ENCODE measurements around the gene MAP4K4.

The MAP4K4 gene

DNA sequence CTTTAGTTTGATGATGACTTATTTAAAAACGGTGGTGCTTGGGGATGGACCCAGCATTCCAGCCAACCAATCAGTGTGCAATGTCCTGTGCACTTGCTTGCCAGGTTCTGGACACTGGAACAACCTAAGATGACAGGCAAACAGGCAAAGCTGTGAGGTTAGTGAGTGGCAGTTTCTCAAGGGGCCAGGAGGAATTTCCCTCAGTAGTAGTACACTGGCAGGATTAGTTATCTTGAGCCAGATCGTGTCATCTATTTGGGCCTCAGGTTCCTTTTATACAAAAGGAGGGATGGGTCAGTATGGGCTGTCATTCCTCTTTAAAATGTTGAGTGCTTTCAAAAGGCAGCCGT lies 26.6 kb downstream of the MAP4K4 start:
- DNase-seq = no peak

- DNase-seq = no peak
Measured at GRCh38 chr2:101725038-101725437, 27.5 kb downstream of the MAP4K4 start.

DNA sequence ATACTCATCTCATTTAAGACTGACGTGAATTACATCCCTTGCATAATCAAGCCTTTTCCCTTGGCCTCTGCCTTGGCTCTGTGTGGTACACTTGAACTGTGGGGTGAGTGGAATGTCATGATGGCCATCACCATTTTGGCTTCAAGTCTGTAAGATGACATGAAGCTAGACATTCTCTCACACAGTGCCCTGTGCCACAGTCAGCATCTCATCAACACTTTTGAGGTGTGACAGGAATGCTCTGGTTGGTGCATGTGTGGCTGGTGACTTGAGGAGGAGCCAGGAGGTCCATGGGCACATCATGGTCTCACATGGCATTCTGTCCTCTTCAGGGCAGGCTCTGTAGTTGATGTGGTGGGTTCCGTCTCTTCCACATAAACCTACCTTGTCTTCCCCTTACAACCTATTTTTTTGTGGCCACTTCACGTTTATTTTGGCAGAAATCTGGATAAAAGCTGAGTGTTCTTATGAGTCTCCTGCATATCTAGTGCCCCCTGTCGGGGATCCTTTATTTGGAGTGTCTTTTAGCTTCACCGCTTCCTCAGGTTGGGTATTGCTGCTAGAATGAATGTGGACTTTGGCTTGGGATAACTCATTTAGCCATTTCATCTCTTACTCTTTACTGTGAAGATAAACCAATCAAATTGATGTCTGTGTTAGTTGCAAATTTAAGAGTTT lies 28.1 kb downstream of the MAP4K4 start:
- DNase-seq = no peak

DNA sequence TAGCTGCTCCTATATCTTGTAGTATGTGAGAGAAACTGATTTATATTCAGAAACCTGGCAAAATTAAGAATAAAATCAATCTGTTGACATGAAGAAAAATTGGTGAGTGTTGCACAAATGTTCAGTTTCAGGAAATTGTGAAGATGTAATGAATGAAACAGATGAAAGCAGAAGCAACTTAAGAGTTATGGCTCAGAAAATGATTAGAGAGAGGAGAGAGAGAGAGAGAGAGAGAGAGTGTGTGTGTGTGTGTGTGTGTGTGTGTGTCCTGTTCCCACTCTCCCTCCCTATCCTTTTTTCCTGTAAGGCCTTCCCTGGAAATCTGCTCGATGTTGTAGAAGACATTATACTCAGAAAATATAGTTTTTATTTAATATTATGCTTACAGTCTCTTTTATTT lies 31.4 kb downstream of the MAP4K4 start:
- DNase-seq = no peak

GRCh38 chr2:101729521-101730190 lies 32.1 kb downstream of the MAP4K4 start:
- DNase-seq = no peak

DNA sequence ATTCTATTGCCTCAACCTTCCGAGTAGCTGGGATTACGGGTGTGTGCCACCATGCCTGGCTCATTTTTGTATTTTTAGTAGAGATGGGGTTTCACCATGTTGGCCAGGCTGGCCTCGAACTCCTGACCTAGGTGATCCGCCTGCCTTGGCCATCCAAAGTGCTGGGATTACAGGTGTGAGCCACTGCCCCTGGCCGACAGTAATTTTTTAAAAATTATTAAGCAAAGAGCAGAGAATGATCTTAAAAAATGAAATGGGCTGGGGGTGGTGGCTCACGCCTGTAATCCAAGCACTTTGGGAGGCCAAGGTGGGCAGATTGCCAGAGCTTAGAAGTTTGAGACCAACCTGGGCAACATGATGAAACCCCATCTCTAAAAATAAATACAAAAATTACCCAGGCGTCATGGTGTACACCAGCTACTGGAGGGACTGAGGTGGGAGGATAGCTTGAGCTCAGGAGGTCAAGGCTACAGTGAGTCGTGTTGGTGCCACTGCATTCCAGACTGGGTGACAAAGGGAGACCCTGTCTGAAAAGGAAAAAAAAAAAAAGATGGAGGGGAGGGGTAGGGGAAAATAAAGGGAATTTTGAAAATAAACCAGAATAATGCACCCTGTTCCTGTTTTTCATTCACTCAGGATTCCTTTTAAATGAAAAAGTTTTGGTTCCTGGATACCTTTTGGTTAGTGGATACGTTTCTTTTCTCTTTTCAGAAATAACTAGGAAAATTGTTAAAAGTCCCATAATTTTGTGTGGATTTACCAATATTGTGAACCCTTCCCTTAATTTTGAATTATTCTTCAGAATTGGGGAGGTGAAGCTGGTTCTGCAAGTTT lies 33.9 kb downstream of the MAP4K4 start:
- no peak for DNase-seq

GRCh38 chr2:101732199-101732598 lies 34.7 kb downstream of the MAP4K4 start:
- no peak for DNase-seq

DNA sequence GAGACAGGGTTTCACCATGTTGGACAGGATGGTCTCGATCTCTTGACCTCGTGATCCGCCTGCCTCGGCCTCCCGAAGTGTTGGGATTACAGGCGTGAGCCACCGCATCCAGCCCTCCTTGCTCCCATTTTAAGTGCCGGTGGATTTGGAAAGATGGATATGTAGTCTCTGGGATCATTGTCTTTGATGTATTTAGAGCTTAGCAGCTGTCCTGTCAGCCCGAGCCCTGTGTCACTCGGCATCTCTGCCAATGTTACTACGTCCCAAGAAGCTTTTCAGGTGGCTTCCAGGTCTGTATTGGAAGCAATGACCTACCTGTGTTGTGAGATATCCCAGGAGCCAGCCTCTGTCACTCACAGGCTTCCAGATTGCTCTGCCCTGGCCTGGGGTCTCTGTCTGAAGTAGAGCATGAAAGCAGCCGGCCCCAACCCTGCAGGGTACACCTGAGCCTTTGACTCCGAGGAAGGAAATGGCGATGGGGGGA lies 35.3 kb downstream of the MAP4K4 start:
- no peak for DNase-seq

- DNase-seq = no peak
Measured at GRCh38 chr2:101733257-101733993, 35.9 kb downstream of the MAP4K4 start.

- no peak for DNase-seq
Measured at GRCh38 chr2:101734505-101735165, 37.1 kb downstream of the MAP4K4 start.

GRCh38 chr2:101735166-101735533 lies 37.6 kb downstream of the MAP4K4 start:
- no peak for DNase-seq

DNA sequence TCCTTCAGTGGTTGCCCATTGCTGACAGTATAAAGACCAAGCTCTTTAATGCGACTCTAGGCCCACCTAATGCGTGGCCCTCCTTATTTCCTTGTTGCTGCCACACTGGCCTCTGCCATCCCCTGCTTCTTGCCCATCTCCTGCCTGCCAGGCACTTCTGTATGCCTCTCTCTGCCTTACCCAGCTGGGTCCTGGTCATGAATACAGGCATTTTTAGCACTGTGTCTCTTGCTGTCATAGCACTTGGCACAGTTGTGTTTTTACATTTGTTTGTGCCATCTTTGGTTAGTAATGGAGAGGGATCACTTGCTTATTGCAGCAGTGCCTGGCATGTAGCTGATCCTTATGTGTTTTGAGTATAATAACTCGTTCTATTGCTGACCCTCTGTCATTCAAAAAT lies 38.7 kb downstream of the MAP4K4 start:
- no peak for DNase-seq

DNA sequence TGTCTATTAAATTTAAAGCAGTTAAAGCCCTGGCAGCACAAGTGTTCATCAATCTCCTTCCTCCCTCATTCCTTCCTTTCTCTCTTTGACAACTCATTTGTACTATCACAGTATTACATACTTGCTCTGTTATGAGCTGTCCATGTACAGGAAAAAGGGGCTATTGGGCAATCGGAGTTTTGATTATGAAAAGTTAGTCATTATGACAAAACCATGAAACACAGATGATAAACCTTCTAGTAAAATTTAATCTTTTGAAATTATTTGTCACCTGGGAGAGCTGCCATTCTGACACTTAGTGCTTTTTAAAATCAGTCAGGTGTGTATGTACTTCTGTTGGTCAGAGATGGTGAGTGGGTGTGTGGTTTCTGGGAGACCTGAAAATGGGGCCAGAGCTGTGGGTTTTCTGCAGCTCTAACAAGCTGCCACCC lies 39.4 kb downstream of the MAP4K4 start:
- no peak for DNase-seq

- DNase-seq = no peak
Measured at GRCh38 chr2:101737478-101738255, 40.2 kb downstream of the MAP4K4 start.

DNA sequence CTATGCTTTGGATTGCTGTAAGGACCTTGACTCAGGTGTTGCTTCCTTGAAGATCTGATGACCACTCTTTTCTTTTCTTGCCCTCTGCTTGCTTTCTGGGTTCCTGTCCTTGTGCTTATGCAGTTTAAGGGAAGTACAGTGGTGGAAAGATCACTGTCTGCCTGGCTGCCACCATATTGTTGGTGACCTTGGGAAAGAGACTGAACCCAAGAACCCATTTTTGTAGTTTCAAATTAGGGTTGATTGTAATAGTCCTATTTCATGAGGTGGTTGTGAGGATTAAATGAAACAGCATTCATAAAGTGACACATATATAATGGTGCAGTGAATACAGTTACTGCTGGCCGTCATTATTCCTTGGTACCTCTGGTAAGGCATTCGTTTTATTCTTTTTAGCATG lies 41.1 kb downstream of the MAP4K4 start:
- no peak for DNase-seq

DNA sequence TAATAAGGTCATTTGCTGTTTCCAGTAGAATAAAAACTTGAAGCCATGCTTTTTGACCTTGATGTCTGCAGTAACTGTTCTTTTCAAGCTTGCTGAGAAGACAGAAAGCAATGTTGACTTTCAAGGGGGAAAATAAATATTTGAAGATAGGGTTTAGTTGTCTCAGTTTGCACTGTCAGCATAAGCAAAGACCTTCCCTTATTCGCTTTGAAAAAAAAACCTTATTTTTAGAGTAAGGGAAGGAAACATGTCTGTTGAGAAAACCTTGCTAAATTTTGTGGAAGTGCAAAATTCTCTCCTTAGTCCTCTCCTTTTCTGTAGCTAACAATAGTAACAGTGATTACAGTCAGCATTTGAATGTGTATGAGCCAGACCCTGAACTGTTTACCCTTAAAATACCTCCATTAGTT lies 43.1 kb downstream of the MAP4K4 start:
- DNase-seq = no peak

- DNase-seq = no peak
Measured at GRCh38 chr2:101741775-101742520, 44.4 kb downstream of the MAP4K4 start.

DNA sequence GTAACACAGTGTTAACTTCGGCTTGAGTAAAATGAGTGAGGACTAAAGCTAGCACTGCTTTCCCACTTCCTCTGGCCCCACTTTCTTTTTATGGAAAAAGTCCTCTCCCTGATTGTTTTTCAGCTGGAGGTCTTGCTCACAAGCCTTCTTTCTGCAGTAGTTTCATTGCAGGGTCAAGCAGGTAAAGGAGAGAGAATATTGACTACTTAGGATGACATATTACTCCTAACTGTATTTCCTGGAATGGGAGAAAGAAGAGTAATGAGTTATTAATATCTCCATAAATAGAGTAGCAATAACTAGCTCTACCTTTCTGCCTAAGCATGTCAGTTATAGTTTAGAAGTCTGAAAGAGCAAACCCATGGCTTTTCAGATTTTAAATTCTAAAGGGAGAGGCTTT lies 45.0 kb downstream of the MAP4K4 start:
- no peak for DNase-seq

- DNase-seq = no peak
Measured at GRCh38 chr2:101743288-101743687, 45.8 kb downstream of the MAP4K4 start.

DNA sequence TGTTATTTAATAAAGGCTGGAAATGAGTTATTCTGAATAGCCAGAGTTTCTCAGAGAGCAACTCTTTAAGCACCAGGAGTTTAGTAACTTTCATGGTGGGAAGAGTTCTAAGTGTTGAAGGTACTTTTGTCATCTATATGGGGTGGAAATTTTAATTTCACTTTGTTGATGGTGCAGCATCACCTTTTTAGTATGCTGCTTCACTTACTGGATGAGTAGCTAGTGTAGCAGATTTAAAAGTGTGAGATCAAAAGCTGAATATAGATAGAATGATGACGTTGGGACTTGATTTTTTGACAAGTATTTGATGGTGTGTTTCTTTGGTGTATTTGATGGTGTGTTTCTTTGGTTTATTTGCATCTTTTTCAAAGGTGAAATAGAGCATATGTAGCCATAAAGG lies 47.3 kb downstream of the MAP4K4 start:
- no peak for DNase-seq

Measured in cortex of kidney (tissue), 1 donor.